HG03097 (cell line): ENCODE data around the gene MAGEB16.

ENCODE experiments used
- ATAC-seq: cut with Tn5 transposase; IDR thresholded peaks from one replicate; pipeline ENCODE4 v1.9.1; 2021; ENCODE audit not compliant: unreplicated experiment, low FRiP score

The MAGEB16 gene

DNA sequence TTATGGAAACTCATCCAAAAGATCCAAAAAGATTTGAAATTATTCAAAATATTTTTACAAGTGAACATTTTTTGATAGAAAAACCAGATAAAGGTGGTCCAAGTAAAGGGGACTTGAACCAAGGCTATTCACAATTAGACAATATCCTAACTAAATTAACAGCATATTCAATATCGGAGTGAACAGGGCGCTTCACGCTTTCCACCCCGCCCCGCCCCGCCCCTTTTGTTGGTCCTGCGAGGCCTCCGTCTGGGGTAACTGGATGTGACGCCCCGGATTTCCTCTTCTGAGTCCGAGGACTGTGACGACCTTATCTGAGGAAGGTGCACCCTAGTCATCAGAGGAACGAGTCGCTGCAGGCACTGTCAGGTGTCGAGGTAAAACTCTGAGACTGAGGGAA lies at the start of gene MAGEB16:
MAGEB16 (plus strand) TSS at position 301 of the 400 bp plus-strand sequence. CDS start 3,855 bp downstream, outside the sequence.
- ATAC-seq = no peak

DNA sequence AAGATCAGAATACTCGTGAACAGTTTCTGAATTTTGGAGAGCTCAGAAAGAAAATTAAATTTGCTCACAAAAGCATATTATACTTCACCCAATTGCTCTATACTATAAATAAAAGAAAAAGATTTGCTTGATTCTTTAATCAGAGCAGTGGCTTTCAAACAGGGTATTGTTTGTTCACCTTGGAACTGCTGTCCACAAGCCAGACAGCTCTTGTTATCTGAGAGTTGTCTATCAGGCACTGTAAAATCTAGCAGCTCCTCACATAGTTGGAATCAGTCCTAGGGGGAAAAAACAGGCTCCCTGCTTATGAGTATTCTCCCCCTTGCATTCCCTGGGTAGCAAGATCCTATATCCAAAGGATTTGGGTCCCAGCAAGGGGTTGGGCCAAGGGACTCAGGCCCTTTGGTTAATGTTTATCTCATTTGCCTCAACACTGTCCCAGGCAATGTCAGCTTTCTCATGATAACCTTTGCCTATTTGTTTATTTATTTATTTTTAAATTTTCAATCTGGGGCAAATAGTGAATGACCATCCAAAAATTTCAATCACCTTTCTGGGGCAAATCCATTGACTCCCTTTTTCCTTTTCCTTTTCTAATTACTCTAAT lies 24.1 kb upstream of the MAGEB16 start:
- ATAC-seq = no peak

DNA sequence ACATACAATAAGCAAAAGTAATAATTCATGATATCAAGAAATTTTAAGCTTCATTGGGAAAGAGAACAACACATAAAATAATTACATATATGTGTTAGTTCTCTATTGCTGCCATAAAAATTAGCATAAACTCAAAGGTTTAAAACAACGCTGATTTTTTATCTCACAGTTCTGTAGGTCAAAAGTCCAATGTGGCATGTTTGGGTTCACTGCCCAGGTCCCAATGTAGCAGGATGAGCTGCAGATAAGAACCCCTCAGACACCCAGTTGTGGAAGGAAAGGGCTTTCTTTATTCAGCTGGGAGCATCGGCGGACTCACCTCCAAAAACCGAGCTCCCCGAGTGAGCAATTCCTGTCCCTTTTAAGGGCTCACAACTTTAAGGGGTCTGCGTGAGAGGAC lies 13.1 kb upstream of the MAGEB16 start:
- ATAC-seq = no peak

DNA sequence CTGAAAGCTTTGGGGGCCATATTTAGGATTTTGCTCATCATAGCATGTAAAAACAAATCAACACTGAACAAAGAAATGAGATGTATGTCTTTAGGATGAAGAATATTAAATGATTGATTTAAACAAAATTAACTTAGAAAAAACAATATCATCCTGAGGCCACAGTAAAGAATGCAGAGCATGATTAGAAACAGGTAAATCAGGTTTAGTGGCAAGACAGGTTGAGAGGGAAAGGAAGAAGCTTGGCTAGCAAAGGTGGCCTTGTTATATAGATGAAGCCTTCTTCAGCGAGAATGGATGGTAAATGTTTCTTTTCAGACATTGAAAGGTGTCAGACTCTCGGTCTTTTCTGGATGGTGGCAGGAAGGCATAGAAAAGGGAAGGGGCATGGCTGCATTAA lies 11.9 kb upstream of the MAGEB16 start:
- ATAC-seq = no peak

DNA sequence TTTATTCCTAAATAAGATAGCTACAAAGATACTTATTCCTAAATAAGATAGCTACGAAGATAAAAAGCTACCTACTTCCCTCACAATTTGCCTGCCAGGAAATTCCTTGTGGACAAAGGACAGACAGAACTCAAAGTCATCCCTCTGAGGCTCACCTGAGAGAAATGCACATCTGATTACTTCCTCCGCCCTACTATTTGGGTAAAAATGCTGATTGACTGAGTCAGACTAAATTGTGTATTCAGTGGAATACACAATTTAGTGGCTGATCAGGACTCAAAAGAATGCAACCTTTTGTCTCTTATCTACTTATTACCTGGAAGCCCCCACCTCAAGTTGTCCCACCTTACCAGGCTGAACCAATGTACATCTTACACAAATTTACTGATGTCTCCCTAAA lies 10.3 kb upstream of the MAGEB16 start:
- no peak for ATAC-seq

DNA sequence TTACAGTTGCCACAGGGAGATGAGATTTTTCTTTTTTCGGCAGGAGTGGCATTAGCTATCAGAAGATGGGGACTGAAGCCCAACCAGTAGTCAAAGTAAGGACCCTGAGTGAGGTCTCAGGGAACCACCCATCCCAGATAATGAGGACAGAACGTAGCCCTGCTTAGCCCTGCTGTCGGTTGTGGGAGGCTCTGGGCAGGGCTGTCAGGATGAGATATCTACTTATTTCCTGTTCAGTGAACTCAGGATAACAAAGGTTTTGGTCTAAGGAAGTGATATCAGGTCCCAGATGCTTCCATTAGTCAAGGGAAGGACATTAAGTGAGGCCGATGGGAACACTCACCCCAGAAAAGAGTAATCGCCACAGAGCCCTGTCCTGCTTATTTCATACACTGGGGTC lies 2.3 kb downstream of the MAGEB16 start:
- ATAC-seq = no peak

DNA sequence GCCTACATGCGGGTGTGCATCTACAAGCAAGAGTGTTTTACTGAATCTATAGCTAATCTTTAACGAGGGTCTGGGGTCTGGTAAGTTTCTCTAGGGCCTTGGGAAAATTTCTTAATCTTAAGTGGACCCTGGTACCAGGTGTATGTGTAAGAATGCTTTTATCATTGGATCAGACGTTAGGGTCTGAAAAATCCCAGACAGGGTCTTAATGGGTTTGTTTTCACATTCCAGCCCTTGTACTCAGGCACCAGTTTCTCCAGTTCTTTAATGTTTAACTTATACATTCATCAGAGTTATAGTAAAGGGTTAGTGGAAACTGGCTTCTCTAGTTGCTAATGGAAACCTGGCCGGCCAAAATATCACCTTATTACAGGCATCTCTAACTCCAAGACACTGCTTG lies 11.6 kb downstream of the MAGEB16 start:
- ATAC-seq = no peak

DNA sequence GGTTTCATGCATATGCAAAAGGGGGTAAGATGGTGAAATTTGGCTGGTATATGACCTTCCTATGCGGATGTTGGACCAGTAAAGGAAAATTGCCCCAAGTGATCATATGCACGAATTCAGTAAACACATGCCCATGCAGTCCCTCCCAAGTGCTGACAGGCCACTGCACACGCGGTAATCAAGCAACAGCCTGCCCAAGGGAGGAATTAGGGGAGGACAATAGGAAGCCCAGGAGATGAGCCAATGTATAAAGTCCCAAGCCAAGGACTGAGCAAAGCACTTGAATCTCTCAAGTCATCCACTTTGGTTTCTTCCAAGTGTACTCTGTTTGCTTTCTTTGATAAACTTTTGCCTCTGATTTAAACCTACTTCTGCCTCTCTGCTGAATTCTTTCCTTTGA lies 21.1 kb downstream of the MAGEB16 start:
- ATAC-seq = no peak

DNA sequence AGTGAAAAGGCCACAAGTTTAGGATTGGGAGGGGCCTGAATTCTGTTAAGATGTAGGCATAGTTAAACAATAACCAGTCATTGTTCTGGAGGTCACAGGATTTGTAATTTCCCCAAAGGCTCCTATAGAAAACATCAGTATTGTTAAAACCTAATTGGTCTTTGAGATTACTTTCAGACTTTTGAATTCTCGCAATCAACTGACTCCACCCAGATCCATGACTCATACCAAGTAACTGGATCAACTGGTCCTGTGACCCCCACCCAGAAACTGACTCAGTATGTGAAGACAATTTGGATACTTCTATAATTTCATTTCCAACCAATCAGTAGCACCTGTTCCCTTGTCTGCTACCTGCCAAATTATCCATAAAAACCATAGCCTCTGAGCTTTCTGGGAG lies 28.4 kb downstream of the MAGEB16 start:
- ATAC-seq = no peak

DNA sequence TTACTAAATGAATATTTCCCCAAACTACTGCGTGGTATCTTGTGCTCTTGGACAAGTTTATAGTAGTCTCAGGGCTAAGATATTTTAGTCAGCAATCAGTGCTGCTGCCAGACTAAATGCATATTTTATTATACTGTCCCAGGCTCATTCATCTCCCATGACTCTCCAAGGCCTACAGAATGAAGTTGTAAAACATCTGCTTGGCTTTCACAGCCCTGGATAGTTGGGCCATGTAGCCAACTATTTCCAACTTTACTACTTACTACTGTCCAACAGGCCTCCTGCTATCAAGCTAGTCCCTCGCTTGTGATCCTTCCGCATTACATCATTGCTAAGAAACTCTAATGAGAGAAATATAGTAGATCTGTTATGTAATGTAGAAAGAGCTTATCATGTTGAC lies 31.4 kb downstream of the MAGEB16 start:
- no peak for ATAC-seq

DNA sequence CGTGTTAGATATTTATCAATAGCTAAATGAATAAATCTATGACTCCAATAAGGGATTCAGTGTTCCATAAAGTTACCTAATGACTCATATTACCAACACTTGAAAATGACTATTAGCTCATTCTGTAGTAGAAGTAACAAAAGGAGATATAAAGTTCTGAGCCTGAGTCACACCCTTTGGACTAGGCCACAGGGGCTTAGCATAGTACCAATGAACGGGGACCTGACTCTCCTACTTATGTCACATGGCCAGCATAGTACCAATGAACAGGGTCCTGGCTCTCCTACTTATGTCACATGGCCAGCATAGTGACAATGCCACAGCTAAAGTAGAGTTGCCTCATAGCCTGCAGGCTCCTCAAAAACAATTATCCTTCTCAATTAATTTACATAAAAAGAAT lies 43.7 kb downstream of the MAGEB16 start:
- no peak for ATAC-seq

DNA sequence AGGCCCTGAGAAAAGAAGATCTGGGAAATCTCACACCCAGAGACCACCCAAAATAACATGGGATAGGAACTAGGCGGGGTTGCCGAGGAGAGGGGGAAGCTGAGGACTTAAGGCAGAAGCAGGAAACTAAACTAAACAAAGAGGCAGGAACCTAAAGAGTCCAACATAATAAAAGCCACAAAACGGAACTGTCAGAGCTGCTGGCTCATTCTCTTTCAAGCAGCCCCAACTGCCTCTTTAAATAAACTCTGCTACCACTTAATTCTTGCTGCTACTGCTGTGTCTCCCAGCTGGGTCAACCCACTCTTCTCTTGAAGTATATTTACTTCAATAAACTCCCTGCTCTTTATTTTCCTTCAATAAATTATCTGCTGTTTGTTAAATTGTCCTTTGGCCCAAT lies 44.5 kb downstream of the MAGEB16 start:
- ATAC-seq = no peak

DNA sequence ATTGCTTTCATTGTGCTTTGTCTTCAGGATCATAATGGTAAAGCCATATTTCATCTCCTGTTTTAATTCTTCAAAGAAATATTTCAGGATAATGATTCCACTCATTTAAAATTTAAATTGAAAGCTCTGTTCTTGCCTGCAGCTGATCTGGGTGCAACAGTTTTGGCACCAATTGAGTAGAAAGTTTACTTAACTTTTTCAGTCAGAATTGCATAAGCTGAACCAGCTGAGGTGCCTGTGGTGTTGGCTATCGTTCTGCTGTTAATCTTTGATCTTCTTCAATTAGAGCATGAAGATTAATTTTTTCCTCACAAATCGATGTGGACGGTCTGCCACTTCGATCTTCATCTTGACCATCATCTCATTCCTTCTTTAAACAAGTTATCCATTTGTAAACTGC lies 49.6 kb downstream of the MAGEB16 start:
- ATAC-seq = no peak
